A172 (cell line): ENCODE results near the gene UTP3. TPM values are rescaled to one million over a fixed set of nuclear protein-coding genes. Genes with fewer than 3 reads are reported as not detected.
"Not testable (repeated sequence)": the region's sequence is repeated elsewhere in the genome, so short reads cannot be mapped to it uniquely, and the experiment has no call there.

Experiments used
- DNase-seq: peaks from one replicate; pipeline ENCODE4 v3.0.0-alpha.2; 2015; ENCODE audit warnings: low spot score
- total RNA-seq: library from RNA; depleted of rRNA; stranded (reverse); fragments of >200 nt; shearing (Covaris generic); gene quantifications from 2 replicates; pipeline ENCODE4 v1.2.3, GENCODE V29; 2014; rRNA removed

The UTP3 gene
- total RNA-seq, 1 experiment from 2014 or later, result 15.6 TPM

- DNase-seq, result no peak
Observed at GRCh38 chr4:70715097-70715496, 26.8 kb downstream of the UTP3 start.

- no peak for DNase-seq
Observed at GRCh38 chr4:70718811-70719604, 30.7 kb downstream of the UTP3 start.

DNA sequence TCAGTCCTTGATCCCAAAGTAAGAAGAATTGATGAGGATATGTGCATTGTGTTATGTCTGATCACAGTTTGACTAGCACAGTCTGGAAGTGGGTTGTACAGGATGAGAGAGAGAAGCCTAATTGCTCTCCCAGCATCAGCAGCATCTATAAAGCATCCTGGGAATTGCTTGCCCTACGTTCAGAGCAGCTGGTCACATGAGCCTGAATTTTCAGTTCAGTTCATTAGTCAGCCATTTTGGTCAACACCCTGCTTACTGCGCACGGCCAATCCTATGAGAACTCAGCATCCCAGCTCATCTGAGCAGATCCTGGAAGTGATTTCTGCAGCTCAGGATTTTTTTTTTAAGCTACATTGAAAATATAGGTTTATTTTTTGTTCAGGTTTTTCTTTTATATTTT, 33.4 kb downstream of the UTP3 start, which contains the start of gene RUFY3:
Gene RUFY3 (plus strand): TSS at position 218 of the 400 bp plus-strand sequence. CDS start 610 bp downstream, outside the sequence.
- peak; percentile 88 for DNase-seq

DNA sequence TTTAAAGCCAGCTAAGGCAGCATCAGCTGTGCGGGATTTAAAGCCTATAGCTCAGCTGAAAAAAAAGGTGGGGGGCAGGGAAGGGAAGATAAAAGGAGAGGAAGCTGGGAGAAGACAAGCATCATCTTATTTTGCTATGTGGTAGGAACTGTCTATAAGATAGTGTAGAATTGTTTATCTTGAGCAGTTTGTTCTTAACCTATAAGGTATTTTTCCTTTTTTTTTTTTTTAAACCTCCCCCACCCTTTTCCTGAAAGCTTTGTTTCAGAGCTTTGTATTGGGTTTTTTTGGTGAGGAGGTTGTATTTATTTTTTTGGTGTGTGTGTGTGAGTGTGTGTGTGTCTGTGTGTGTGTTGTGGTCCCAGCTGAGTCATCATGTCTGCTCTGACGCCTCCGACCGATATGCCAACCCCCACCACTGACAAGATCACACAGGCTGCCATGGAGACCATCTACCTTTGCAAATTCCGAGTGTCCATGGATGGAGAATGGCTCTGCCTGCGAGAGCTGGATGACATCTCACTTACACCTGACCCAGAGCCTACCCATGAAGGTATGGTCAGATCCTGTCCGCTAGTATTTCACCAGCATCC, 34.0 kb downstream of the UTP3 start:
- DNase-seq, result peak; percentile 32

- no peak for DNase-seq
Observed at GRCh38 chr4:70724463-70724862, 36.1 kb downstream of the UTP3 start.

- DNase-seq, result no peak
Observed at GRCh38 chr4:70725633-70726032, 37.3 kb downstream of the UTP3 start.

- DNase-seq, result not testable (repeated sequence)
Observed at GRCh38 chr4:70726515-70726914, 38.2 kb downstream of the UTP3 start.

- DNase-seq, result no peak
Observed at GRCh38 chr4:70728091-70728490, 39.8 kb downstream of the UTP3 start.

GRCh38 chr4:70732878-70733277, 44.5 kb downstream of the UTP3 start:
- DNase-seq, result not testable (repeated sequence)

- DNase-seq, result peak; percentile 35
Observed at GRCh38 chr4:70734168-70734954, 46.0 kb downstream of the UTP3 start.

DNA sequence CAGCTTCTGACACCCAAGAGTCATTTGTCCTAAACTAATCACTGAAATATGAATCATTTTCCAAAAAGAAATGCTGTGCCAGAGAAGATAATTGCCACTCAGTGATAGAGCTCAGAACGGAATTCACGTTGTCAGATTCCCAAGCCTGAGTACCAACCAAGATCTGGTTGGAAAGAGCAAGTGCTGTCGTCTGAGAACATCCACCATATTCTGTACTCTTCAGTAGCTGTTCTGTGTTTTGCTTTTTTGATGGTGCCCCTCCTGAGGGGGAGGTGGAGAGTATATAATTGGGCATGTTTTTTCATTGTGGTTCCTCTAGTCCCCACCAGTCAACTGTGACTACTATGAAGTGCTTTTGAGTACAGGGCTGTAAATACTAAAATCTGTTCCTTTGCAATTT, 46.6 kb downstream of the UTP3 start:
- DNase-seq, result no peak

- not testable (repeated sequence) for DNase-seq
Observed at GRCh38 chr4:70735915-70736314, 47.6 kb downstream of the UTP3 start.

- no peak for DNase-seq
Observed at GRCh38 chr4:70737006-70737405, 48.7 kb downstream of the UTP3 start.

DNA sequence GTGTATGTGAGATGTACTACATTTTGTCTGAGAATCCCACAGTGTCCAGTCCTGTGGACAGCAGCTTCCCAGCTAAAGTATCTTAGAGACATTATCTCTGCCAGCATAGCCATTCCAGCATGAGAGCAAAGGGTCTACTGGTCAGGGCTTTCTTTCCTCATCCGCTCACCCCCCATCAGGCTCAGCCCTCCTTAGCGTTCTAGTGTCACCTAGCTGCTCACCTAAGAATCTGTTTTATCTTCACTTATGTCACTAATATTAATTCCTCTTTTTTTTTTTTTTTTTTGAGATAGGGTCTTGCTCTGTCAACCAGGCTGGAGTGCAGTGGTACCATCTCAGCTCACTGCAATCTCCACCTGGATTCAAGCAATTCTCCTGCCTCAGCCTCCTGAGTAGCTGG, 49.1 kb downstream of the UTP3 start:
- no peak for DNase-seq

DNA sequence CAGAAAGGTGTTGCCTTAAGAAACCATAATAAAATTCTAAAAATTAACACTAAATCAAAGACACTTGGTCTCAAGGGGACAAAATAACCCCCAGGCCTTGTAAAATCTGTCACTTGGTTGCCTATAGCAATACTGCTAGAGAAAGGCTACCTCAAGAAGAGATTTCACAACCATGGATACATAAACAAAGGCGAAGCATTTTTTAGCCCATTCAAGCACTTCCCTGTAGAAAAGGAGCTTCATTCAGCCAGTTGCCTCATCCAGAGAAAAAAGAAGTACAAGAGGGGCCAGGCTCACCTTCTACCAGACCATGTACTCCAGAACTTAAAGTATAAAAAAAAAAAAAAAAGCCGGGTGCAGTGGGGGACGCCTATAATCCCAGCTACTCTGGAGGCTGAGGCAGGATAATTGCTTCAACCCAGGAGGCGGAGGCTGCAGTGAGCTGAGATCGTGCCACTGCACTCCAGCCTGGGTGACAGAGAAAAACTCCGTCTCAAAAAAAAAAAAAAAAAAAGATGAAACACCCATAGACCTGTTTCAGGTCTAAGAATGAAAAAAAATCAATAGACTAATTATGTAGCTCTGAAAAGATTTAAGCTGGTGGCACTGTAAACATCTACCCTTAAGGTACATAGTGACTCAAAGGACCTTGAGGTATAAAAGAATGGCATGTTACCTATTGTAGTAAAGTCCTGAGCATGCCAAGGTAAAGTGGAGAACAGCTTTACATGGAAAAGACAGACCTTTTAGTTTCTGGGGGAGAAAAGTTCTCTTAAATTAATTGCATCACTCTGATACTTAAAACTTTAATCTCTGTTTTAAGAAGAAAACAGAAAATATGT, 51.4 kb downstream of the UTP3 start:
- no peak for DNase-seq

Other genes starting within 250 kb of the UTP3 start
- gene MUC7, start 216.3 kb upstream of the UTP3 start, total RNA-seq, result not detected in 2 replicates
- gene AMTN, start 170.0 kb upstream of the UTP3 start, total RNA-seq, result 17.4 and 29.6 TPM in 2 replicates
- 0.17 TPM in 1 of 2 replicates, not detected in the other for gene AMBN, start 96.3 kb upstream of the UTP3 start, total RNA-seq
- not detected in 2 replicates for gene ENAM, start 59.8 kb upstream of the UTP3 start, total RNA-seq
- not detected in 2 replicates for gene JCHAIN, start 22.0 kb upstream of the UTP3 start, total RNA-seq
- 28.1 and 28.5 TPM in 2 replicates for gene RUFY3, start 33.4 kb downstream of the UTP3 start, total RNA-seq
- gene GRSF1, start 151.4 kb downstream of the UTP3 start, total RNA-seq, result 75.8 and 83.9 TPM in 2 replicates
- gene MOB1B, start 213.8 kb downstream of the UTP3 start, total RNA-seq, result 4.6 and 7.0 TPM in 2 replicates